Stimulated activated naive B cell treated with anti-CD40 and anti-IgM and Interleukin-4, amounts not matched to agents 10 μg/mL and 1 μg/mL and 100 μg/mL, for 72 hours (primary cell): ENCODE results near the gene PLS1.
A peak's percentile ranks its signal among the peaks of the same experiment; 100 is the strongest.

Experiments used
- ATAC-seq, 2 donors: fragments of 150-1000 bp; cut with Tn5 transposase; replicated peaks; 2 replicates each; pipeline ENCODE4 v1.10.0; 2021; ENCODE audit warnings: moderate library complexity in 1 of 2
- DNase-seq: peaks from one replicate; pipeline ENCODE4 v3.0.0; 2021
- H3K27ac Mint-ChIP-seq: one replicate; pipeline ENCODE4 v1.8.0; 2022; ENCODE audit warnings: mild to moderate bottlenecking, mixed read lengths
- H3K27me3 Mint-ChIP-seq, 2 donors: one replicate each; pipeline ENCODE4 v1.8.0; 2022; ENCODE audit warnings: mixed read lengths in 2 of 2
- H3K36me3 Mint-ChIP-seq, 2 donors: one replicate each; pipeline ENCODE4 v1.8.0; 2022; ENCODE audit warnings: mixed read lengths in 2 of 2, mild to moderate bottlenecking in 1 of 2
- H3K4me1 Mint-ChIP-seq, 2 donors: one replicate each; pipeline ENCODE4 v1.8.0; 2022; ENCODE audit warnings: mixed read lengths in 2 of 2, mild to moderate bottlenecking in 1 of 2
- H3K4me3 Mint-ChIP-seq, 2 donors: one replicate each; pipeline ENCODE4 v1.8.0; 2022; ENCODE audit warnings: mild to moderate bottlenecking in 2 of 2, mixed read lengths in 2 of 2, moderate library complexity in 1 of 2
- H3K9me3 Mint-ChIP-seq, 2 donors: one replicate each; pipeline ENCODE4 v1.8.0; 2022; ENCODE audit warnings: mixed read lengths in 2 of 2, mild to moderate bottlenecking in 1 of 2

Gene PLS1

DNA sequence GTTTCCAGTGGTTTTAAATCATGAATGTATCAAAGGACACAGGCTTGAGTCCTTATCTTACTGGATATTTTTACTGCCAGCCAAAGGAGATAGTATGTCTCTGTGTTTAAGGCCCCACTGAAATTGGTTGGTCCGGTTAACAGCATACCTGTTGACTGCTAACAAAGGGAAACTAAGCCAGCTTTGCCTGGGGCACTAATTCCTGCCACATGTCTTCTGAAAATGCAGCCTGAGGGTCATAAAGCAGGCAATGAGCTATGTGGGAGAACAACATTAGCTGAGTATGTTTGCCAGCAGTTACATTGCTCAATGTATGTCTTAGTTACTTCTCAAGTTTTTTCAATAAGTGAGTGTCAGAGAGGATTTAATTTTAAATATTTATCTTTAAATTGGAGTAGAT is 12.4 kb downstream of the PLS1 start:
- H3K27ac Mint-ChIP-seq, result no peak overlapping the region
- H3K36me3 Mint-ChIP-seq, result no peaks in the 10 kb centered on the region
- no peak for ATAC-seq
- no peaks in the 10 kb centered on the region for H3K4me1 Mint-ChIP-seq
- no peaks in the 10 kb centered on the region for H3K27me3 Mint-ChIP-seq
- no peak for DNase-seq
- H3K4me3 Mint-ChIP-seq, result no peak overlapping the region
- no peaks in the 10 kb centered on the region for H3K9me3 Mint-ChIP-seq

DNA sequence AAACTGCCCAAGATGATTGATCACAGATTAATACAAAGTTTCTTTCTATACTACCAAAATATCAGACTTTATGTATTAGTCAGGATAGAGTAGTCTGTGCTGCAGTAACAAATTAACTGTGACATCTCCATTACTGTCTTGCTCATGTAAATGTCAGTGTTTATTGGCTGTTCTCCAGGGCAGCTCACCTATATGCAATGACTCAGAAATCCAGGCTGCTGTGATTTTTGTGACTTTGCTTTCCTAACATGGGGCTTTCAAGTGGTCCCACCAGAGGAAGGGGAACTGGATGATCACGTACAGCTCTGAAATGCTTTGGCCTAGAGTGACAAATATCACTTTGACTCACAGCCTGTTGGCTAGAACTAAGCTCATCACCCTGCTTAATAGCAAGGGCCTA is 12.9 kb downstream of the PLS1 start:
- Mint-ChIP-seq H3K4me1 (no peaks in the 10 kb centered on the region), H3K4me3 (no peak overlapping the region), H3K36me3 (no peaks in the 10 kb centered on the region), H3K27me3 (no peaks in the 10 kb centered on the region), H3K9me3 (no peaks in the 10 kb centered on the region), H3K27ac (no peak overlapping the region)
- ATAC-seq (no peak), DNase-seq (no peak)

DNA sequence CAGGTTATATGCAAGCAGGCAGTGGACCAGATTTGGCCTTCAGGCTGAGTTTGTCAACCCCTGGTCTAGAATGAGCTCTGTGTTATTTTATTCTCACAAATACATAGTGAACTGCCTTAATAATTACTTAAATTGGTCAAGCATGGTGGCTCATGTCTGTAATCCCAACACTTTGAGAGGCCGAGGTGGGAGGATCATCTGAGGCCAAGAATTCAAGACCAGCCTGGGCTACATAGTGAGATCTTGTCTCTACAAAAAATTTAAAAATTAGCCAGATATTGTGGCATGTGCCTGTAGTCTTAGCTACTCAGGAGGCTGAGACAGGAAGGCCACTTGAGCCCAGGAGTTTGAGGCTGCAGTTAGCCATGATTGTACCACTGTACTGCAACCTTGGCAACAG is 15.0 kb downstream of the PLS1 start:
- H3K4me1 Mint-ChIP-seq, result no peaks in the 10 kb centered on the region
- no peak overlapping the region for H3K4me3 Mint-ChIP-seq
- no peak overlapping the region for H3K27ac Mint-ChIP-seq
- DNase-seq (no peak), ATAC-seq (no peak)
- no peaks in the 10 kb centered on the region for H3K36me3 Mint-ChIP-seq
- no peaks in the 10 kb centered on the region for H3K27me3 Mint-ChIP-seq
- no peaks in the 10 kb centered on the region for H3K9me3 Mint-ChIP-seq

DNA sequence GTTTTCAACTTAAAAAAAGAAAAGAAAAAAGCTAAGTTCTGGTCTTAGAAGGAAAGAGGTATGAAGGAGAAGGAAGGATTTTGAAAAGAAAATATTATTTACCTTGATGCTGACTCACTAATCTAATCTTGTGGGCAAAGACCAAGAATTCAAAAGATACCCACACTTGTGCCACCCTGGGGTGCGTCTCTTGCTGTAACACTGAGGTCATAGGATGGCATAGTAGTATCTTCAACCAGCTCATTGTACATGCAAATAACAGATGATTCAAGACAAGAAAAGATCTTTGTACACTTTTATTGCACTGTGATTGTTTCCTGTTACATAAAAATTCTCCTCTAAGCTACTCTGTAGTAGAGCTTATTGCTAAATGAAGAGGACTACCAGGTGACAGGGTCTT is 17.3 kb downstream of the PLS1 start:
- DNase-seq (no peak), ATAC-seq (no peak)
- H3K4me1 Mint-ChIP-seq, result no peaks in the 10 kb centered on the region
- no peak overlapping the region for H3K27ac Mint-ChIP-seq
- H3K4me3 Mint-ChIP-seq, result no peak overlapping the region
- no peaks in the 10 kb centered on the region for H3K36me3 Mint-ChIP-seq
- no peaks in the 10 kb centered on the region for H3K9me3 Mint-ChIP-seq
- H3K27me3 Mint-ChIP-seq, result no peaks in the 10 kb centered on the region

DNA sequence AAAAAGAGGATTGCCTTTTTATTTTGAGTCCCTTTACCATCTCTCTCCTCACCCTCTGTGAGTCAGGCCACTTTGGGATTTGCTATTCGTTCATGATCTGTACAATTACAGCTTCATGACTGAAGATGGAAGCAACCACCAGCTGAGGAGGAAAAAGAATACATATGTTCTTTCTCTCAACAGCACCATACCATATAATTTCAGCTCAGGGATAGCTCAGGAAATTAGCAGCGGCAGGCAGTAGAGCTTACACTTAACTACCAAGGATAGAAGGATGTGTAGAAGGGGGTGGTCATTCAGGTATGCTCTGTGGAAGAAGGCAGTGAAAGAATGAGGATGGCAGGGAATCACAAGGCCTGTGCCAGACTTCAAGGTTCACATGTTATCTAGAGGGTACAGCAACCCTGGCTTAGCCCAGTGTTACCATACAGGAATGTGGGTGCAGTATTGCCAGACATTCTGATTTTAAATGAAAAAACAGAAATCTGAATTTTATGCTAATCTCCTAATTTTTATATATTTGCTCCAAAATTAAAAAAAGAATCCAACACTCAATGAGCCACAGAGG is 17.9 kb downstream of the PLS1 start:
- Mint-ChIP-seq H3K27ac (no peak overlapping the region), H3K36me3 (no peaks in the 10 kb centered on the region)

DNA sequence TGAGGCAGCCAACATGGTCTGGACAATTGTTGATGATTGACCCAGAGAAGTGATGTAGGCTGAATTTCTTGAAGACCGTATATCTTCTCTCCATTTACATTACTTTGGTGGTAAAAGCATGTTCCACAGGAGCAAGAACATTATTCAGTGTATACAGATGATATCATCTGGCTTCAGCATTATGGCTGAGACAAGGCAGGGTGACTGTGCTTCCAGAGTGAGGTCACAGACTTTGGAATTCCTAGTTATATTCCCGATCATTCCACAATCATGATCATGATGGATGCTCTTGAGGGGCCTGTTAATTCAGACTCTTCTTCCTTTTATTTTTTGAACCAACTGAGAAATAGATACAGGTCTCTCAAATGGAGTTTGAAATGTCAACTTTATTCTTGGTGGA is 19.0 kb downstream of the PLS1 start:
- Mint-ChIP-seq H3K27me3 (no peaks in the 10 kb centered on the region), H3K9me3 (no peaks in the 10 kb centered on the region), H3K27ac (no peak overlapping the region), H3K4me3 (no peak overlapping the region), H3K4me1 (no peaks in the 10 kb centered on the region), H3K36me3 (no peaks in the 10 kb centered on the region)
- no peak for ATAC-seq
- no peak for DNase-seq

More for the DNA sequence above, 17.9 kb downstream of the PLS1 start:
- no peaks in the 10 kb centered on the region for H3K9me3 Mint-ChIP-seq
- no peaks in the 10 kb centered on the region for H3K4me1 Mint-ChIP-seq
- H3K27me3 Mint-ChIP-seq, result no peaks in the 10 kb centered on the region
- DNase-seq (no peak), ATAC-seq (no peak)
- no peak overlapping the region for H3K4me3 Mint-ChIP-seq

DNA sequence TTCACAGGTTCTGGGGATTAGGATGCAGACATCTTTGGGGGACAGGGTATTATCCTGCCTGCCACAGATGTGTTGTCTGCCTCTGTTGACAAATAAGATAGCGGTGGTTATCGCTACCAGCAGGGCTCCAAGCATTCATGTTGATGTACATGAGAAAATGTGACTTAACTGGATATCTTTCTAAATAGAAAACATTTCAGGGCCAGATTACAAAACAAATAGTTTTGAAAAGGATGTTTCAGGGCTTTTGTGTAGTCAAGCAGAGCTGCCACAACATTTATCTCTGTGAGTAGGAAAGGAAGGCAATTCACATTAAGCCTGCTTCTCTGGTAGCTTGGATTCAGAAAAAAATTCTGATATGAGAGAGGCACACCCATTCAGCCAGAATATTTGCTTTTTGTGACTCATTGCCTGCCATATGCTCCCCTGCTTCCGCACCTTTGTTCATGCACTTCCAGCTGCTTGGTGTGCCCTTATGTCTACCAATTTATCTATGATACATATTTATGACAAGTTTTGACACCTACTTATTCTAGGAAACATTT is 22.8 kb downstream of the PLS1 start:
- no peaks in the 10 kb centered on the region for H3K36me3 Mint-ChIP-seq

DNA sequence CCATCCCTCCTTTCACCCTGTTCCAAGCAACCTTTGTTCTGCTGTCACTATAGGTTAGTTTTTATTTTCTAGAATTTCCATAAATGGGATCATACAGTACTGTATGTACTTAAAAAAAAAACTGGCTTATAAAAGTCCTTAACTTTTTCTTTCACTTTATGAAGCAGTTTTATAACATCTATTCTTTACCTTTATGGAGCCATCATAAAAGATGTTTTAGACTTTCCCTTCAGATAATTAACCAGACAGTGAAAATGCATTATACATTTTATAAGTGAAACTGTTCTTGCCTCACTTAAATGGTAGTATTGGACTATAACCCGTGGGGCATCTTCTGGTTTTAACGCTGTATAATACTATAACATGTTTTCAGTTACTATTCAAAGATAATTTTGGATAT is 26.2 kb downstream of the PLS1 start:
- Mint-ChIP-seq H3K27ac (no peak overlapping the region), H3K9me3 (no peaks in the 10 kb centered on the region), H3K4me3 (no peak overlapping the region), H3K27me3 (no peaks in the 10 kb centered on the region), H3K4me1 (no peaks in the 10 kb centered on the region), H3K36me3 (no peaks in the 10 kb centered on the region)
- ATAC-seq, result no peak
- no peak for DNase-seq

More for the DNA sequence above, 22.8 kb downstream of the PLS1 start:
- no peaks in the 10 kb centered on the region for H3K4me1 Mint-ChIP-seq
- DNase-seq (no peak), ATAC-seq (no peak)
- H3K4me3 Mint-ChIP-seq, result no peak overlapping the region
- H3K27ac Mint-ChIP-seq, result no peak overlapping the region
- no peaks in the 10 kb centered on the region for H3K9me3 Mint-ChIP-seq
- no peaks in the 10 kb centered on the region for H3K27me3 Mint-ChIP-seq

DNA sequence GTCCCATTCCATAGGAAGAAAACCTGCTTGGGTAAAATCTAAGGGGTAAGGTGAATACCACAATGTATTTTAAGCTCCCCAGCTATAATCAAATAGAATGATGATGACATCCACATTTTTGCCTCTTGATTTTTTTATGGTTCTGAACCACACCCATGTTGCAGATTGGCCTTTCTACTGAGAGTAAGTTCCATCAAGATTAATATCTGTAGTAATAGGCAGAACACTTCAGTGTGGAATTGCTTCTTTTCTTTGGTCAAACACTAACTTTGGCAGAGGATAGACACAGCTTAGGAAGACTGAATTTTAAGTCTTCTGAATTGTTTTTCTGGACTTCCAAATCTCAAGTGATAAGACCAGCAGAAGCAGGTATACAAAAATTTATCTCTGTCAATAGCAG is 27.0 kb downstream of the PLS1 start:
- H3K27me3 Mint-ChIP-seq, result no peaks in the 10 kb centered on the region
- no peaks in the 10 kb centered on the region for H3K4me1 Mint-ChIP-seq
- H3K4me3 Mint-ChIP-seq, result no peak overlapping the region
- H3K27ac Mint-ChIP-seq, result no peak overlapping the region
- no peaks in the 10 kb centered on the region for H3K36me3 Mint-ChIP-seq
- ATAC-seq (no peak), DNase-seq (no peak)
- no peaks in the 10 kb centered on the region for H3K9me3 Mint-ChIP-seq

DNA sequence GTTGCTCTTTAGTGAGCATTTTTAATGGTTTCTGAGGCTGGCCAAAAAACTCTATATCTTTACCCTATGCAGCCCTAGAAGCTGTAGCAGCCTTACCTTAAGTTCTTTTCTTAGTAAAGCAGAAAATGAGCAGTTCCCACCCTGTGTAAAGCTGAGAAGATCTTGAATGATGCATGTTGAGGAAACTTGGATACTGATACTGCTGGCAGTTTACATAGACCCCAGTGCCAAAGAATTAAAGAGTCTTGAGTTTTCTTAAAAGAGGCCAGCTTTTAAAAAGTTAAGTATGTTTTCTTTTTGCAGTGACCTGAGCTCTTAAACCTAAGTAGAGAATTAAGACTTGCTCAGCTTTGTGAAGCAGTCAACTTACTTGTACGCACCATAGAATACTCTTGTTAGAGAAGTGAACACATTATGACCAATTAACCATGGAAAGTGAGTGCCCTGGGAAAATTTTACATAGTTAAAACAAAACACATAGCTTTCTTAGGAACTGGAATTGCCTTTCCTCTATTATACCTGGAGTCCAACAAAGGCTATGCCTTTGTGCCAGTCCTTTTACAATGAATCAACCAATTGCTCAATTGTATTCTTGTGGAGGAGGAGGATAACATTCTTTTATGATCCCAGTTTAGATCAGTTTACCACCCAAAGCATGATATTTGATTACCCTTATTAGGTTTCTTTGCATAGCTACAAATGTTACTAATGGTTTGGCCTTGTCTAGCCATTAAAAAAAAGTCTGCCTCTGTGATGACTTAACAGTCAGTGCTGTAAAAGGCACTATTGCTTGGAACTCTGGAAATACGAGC is 28.4 kb downstream of the PLS1 start:
- H3K4me1 Mint-ChIP-seq, result no peaks in the 10 kb centered on the region
- H3K4me3 Mint-ChIP-seq, result no peak overlapping the region
- no peak for ATAC-seq
- H3K27ac Mint-ChIP-seq, result no peak overlapping the region
- no peaks in the 10 kb centered on the region for H3K36me3 Mint-ChIP-seq
- DNase-seq, result no peak
- no peaks in the 10 kb centered on the region for H3K9me3 Mint-ChIP-seq
- H3K27me3 Mint-ChIP-seq, result no peaks in the 10 kb centered on the region

DNA sequence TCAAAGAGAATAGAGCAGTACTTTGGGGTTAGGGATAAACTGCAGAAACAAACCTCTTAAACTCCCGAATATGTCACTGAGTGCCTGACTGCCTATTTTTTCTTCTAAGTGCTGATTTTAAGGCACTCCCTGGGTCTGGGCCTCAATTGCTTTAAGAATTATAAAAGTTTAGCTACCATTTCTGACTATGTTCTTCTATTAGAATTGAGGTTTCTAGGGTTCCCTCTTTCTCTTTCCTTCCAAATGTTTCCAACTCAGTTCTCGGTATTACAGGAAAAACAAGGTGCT is 28.9 kb downstream of the PLS1 start:
- DNase-seq (no peak), ATAC-seq (no peak)
- Mint-ChIP-seq H3K4me3 (no peak overlapping the region), H3K27ac (no peak overlapping the region), H3K4me1 (no peaks in the 10 kb centered on the region), H3K36me3 (no peaks in the 10 kb centered on the region), H3K27me3 (no peaks in the 10 kb centered on the region), H3K9me3 (no peaks in the 10 kb centered on the region)

DNA sequence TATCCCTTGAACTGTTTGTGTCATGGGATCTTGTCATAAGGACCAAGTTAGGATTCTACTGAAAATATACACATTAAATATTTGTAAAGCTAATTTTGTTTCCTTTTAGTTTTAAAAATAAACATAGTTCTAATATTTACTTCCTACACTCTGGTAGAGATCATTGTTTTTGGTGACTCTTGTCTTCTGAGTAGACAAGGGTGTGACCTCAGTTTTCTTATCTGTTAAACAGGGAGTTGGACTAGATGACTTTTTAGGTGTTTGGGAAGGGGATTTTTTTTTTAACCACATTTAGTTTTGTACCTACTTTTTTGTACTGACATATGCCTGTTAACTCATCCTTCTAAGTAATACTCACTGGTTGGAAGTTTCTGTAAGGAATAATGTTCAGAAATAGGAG is 30.8 kb downstream of the PLS1 start:
- DNase-seq (no peak), ATAC-seq (no peak)
- no peaks in the 10 kb centered on the region for H3K4me1 Mint-ChIP-seq
- H3K27me3 Mint-ChIP-seq, result no peaks in the 10 kb centered on the region
- H3K9me3 Mint-ChIP-seq, result no peaks in the 10 kb centered on the region
- no peak overlapping the region for H3K27ac Mint-ChIP-seq
- no peak overlapping the region for H3K4me3 Mint-ChIP-seq
- H3K36me3 Mint-ChIP-seq, result no peaks in the 10 kb centered on the region

DNA sequence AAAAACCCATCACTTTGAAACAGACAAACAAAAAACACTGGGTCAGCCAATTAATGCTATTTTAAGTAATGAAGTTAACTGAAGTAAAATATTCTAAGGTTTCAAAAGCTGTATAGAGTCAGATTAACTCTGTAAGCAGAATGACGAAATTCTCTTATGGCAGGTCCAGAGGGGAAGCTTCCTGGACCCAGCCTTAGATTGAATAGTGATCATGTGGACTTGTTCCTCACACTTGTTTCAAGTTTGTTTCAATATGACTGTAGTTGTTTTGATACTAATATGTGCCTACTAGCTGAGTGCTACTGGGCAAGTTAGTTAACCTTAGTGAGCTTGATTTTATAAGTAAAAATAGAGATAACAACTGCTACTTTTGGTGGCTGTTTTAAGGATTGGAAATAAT is 32.6 kb downstream of the PLS1 start:
- Mint-ChIP-seq H3K27ac (no peak overlapping the region), H3K27me3 (no peaks in the 10 kb centered on the region), H3K36me3 (no peaks in the 10 kb centered on the region), H3K9me3 (no peaks in the 10 kb centered on the region), H3K4me1 (no peaks in the 10 kb centered on the region), H3K4me3 (no peak overlapping the region)
- peak in 1 of 2 donors; percentile 50 for ATAC-seq
- no peak for DNase-seq

DNA sequence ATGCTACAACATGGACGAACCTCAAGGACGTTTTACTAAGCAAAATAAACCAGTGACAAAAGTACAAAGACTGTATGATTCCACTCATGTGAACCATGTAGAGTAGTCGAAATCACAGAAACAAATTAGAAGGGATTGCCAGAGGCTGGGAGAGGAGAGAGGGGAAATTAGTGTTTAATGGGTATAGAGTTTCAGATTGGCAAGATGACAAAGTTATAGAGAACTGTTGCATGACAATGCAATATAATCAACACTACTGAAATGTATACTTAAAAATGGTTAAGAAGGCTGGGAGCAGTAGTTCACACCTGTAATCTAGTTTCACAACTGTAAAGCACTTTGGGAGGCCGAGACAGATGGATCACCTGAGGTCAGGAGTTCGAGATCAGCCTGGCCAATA is 36.9 kb downstream of the PLS1 start:
- no peaks in the 10 kb centered on the region for H3K36me3 Mint-ChIP-seq
- H3K27me3 Mint-ChIP-seq, result no peaks in the 10 kb centered on the region
- no peaks in the 10 kb centered on the region for H3K9me3 Mint-ChIP-seq
- H3K4me3 Mint-ChIP-seq, result no peak overlapping the region
- ATAC-seq (no peak), DNase-seq (no peak)
- H3K4me1 Mint-ChIP-seq, result no peaks in the 10 kb centered on the region
- H3K27ac Mint-ChIP-seq, result no peak overlapping the region

DNA sequence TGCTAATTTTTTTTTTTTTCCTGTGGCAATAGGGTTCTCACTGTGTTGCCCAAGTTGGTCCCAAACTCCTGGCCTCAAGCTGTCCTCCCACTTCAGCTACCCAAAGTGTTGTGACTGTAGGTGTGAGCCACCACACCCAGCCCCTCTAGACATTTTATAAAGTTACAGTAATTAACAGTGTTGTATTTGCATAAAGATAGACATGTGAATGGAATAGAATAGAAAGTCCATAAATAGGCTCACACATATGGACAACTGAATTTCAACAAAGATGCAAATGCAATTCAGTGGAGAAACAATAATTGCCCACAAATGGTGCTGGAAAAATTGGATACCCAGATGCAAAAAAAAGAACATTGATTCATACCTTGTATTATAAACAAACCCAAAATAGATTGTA is 39.9 kb downstream of the PLS1 start:
- no peak for ATAC-seq
- H3K27me3 Mint-ChIP-seq, result no peaks in the 10 kb centered on the region
- DNase-seq, result no peak
- H3K27ac Mint-ChIP-seq, result no peak overlapping the region
- H3K4me3 Mint-ChIP-seq, result no peak overlapping the region
- no peaks in the 10 kb centered on the region for H3K36me3 Mint-ChIP-seq
- no peaks in the 10 kb centered on the region for H3K9me3 Mint-ChIP-seq
- no peaks in the 10 kb centered on the region for H3K4me1 Mint-ChIP-seq
